HG03108 (cell line): ENCODE measurements around the gene PPP1CA.
"Not testable (repeated sequence)": the region's sequence is repeated elsewhere in the genome, so short reads cannot be mapped to it uniquely, and the experiment has no call there.

Experiments used
- ATAC-seq: cut with Tn5 transposase; IDR thresholded peaks from one replicate; pipeline ENCODE4 v1.9.1; 2021; ENCODE audit warnings: moderate library complexity; ENCODE audit not compliant: unreplicated experiment

PPP1CA gene

GRCh38 chr11:67435031-67435726 is 33.5 kb upstream of the PPP1CA start:
- ATAC-seq: no peak

GRCh38 chr11:67434395-67434881 is 32.8 kb upstream of the PPP1CA start:
- ATAC-seq: no peak

GRCh38 chr11:67433536-67434394 is 32.1 kb upstream of the PPP1CA start:
- no peak for ATAC-seq

GRCh38 chr11:67432655-67433349 is 31.1 kb upstream of the PPP1CA start:
- ATAC-seq: no peak

- no peak for ATAC-seq
Observed at GRCh38 chr11:67431346-67432249, 29.9 kb upstream of the PPP1CA start.

- ATAC-seq: no peak
Observed at GRCh38 chr11:67429722-67430121, 28.1 kb upstream of the PPP1CA start.

GRCh38 chr11:67429038-67429668 is 27.5 kb upstream of the PPP1CA start:
- ATAC-seq: no peak

GRCh38 chr11:67428052-67429001 is 26.7 kb upstream of the PPP1CA start, which contains the start of gene RPS6KB2:
Gene RPS6KB2 (plus strand): TSS chr11:67428494. CDS start chr11:67428546, 52 bp downstream.
- ATAC-seq: peak; percentile 71

- not testable (repeated sequence) for ATAC-seq
Observed at GRCh38 chr11:67427364-67427859, 25.8 kb upstream of the PPP1CA start.

- no peak for ATAC-seq
Observed at GRCh38 chr11:67423891-67424613, 22.4 kb upstream of the PPP1CA start.

- no peak for ATAC-seq
Observed at GRCh38 chr11:67423466-67423865, 21.8 kb upstream of the PPP1CA start.

- ATAC-seq: no peak
Observed at GRCh38 chr11:67422891-67423290, 21.2 kb upstream of the PPP1CA start.

GRCh38 chr11:67421430-67422031 is 19.9 kb upstream of the PPP1CA start:
- no peak for ATAC-seq

- ATAC-seq: peak; percentile 80
Observed at GRCh38 chr11:67420646-67421429, 19.2 kb upstream of the PPP1CA start.

- no peak for ATAC-seq
Observed at GRCh38 chr11:67420147-67420645, 18.5 kb upstream of the PPP1CA start.

- ATAC-seq: no peak
Observed at GRCh38 chr11:67419325-67420049, 17.8 kb upstream of the PPP1CA start.
